Lower leg skin (tissue), 4 donors: ENCODE measurements around the gene BLM. TPM values are rescaled to one million over a fixed set of nuclear protein-coding genes. Genes with fewer than 3 reads are reported as not detected.

ENCODE experiments used
- DNase-seq, 2 donors: peaks; one replicate each; pipeline ENCODE4 v3.0.0-alpha.2; 2019; ENCODE audit warnings: low spot score in 2 of 2
- H3K4me3 ChIP-seq: fragments of 200-600 bp; sonication (generic); 2 replicates; pipeline ENCODE4 v1.5.1; 2017; ENCODE audit warnings: mild to moderate bottlenecking, low read depth; ENCODE audit not compliant: poor library complexity, severe bottlenecking
- POLR2A ChIP-seq, 2 donors: fragments of 450-650 bp; IDR thresholded peaks; one replicate each; pipeline ENCODE4 v1.6.1; 2016 to 2017; ENCODE audit warnings: antibody characterized with exemption in 2 of 2, mild to moderate bottlenecking in 1 of 2, moderate library complexity in 1 of 2
- WGBS, 2 donors: methylation state at CpG; one replicate each; pipeline ENCODE4 v1.1.5; 2018; 5-methylcytosine and 5-hydroxymethylcytosine counted together
- intact Hi-C: fragments of 100-400 bp; cut with DNase I; formaldehyde crosslinking; loops from one replicate; pipeline ENCODE4 v1.15.0; 2023; ENCODE audit warnings: low total_unique reads
- total RNA-seq, 4 donors: library from RNA; depleted of rRNA; stranded (reverse); fragments of >200 nt; gene quantifications; one replicate each; pipeline ENCODE4 v1.1.0, GENCODE V29; 2016
- TF ChIP-seq, protein P1 (sequence below), 3 donors: fragments of 450-650 bp; IDR thresholded peaks; one replicate each; pipeline ENCODE4 v1.5.1; 2016; ENCODE audit warnings: antibody characterized with exemption in 3 of 3, mild to moderate bottlenecking in 3 of 3, moderate library complexity in 2 of 3

BLM gene
- total RNA-seq, 4 donors from 2014 or later: 0.30 to 2.0 (median 0.45) TPM

- no peak overlapping the region for H3K4me3 ChIP-seq
- WGBS, 2 donors: 79 to 90% methylated on average over 7 of the region's 7 CpGs
- DNase-seq: no peak
- intact Hi-C loops: no loop called here
- TF ChIP-seq, protein P1, sequence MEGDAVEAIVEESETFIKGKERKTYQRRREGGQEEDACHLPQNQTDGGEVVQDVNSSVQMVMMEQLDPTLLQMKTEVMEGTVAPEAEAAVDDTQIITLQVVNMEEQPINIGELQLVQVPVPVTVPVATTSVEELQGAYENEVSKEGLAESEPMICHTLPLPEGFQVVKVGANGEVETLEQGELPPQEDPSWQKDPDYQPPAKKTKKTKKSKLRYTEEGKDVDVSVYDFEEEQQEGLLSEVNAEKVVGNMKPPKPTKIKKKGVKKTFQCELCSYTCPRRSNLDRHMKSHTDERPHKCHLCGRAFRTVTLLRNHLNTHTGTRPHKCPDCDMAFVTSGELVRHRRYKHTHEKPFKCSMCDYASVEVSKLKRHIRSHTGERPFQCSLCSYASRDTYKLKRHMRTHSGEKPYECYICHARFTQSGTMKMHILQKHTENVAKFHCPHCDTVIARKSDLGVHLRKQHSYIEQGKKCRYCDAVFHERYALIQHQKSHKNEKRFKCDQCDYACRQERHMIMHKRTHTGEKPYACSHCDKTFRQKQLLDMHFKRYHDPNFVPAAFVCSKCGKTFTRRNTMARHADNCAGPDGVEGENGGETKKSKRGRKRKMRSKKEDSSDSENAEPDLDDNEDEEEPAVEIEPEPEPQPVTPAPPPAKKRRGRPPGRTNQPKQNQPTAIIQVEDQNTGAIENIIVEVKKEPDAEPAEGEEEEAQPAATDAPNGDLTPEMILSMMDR (IDR thresholded peaks at IDR 0.05): no peak
- TF ChIP-seq POLR2A (IDR thresholded peaks at IDR 0.05): no peak
These were observed 33.0 kb downstream of the BLM start for GRCh38 chr15:90750186-90750585.

DNA sequence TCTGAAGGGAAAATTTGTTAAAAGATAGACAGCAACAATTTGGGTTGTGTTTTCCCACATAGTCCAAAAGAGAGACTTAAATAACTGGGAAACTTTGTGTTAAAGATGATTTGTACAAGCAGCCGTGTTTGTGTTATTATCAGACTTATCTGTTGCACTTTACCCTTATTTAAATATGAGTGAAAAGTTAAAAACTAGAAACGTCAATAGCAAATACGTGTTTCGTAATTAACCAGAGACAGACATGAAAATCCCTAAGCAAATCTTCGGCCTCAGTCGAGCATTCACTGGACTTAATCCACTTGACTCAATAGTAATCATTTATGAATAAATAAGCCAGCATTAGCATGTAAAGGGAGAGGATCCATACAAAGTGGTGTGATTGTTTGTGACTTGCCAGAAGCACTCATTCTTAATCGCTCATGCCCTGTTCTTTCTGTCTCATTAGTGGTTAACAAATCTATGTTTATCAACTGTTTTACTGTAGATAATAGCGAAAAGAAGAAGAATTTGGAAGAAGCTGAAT is 34.2 kb downstream of the BLM start:
- no peak overlapping the region for H3K4me3 ChIP-seq
- TF ChIP-seq POLR2A (IDR thresholded peaks at IDR 0.05): no peak
- TF ChIP-seq, protein P1 (IDR thresholded peaks at IDR 0.05): no peak
- 94% methylated on average over 8 of the region's 8 CpGs for WGBS, 2 donors
- no peak for DNase-seq
- intact Hi-C loops: no loop called here

DNA sequence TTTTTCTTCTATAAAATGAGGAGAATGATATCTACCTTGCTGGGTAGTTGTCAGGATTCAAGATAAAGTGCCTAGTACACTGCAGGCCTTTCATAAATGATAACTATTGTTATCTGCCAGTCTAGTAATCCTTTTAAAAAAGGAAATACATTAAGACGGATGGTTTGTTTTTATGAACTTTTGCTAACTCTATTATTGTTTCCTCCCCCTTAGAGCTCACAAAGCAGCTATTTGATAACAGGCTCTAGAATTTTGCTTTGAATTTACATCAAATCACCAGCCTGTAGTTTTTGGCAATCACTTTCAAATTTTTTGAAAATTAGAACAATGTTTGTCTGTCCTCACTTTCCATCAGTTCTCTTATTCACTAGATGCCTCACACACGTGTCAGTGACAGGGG is 39.8 kb downstream of the BLM start:
- no peak for TF ChIP-seq POLR2A (IDR thresholded peaks at IDR 0.05)
- TF ChIP-seq, protein P1 (IDR thresholded peaks at IDR 0.05): no peak
- 77 to 78% methylated on average over 2 of the region's 2 CpGs for WGBS, 2 donors
- DNase-seq: no peak
- intact Hi-C loops: no loop called here
- H3K4me3 ChIP-seq: no peak overlapping the region

- intact Hi-C loops: no loop called here
- 89 to 90% methylated on average over 1 of the region's 1 CpG for WGBS, 2 donors
- no peak for TF ChIP-seq POLR2A (IDR thresholded peaks at IDR 0.05)
- TF ChIP-seq, protein P1 (IDR thresholded peaks at IDR 0.05): no peak
- DNase-seq: no peak
- H3K4me3 ChIP-seq: no peak overlapping the region
These were observed 40.3 kb downstream of the BLM start for GRCh38 chr15:90757461-90757860.

DNA sequence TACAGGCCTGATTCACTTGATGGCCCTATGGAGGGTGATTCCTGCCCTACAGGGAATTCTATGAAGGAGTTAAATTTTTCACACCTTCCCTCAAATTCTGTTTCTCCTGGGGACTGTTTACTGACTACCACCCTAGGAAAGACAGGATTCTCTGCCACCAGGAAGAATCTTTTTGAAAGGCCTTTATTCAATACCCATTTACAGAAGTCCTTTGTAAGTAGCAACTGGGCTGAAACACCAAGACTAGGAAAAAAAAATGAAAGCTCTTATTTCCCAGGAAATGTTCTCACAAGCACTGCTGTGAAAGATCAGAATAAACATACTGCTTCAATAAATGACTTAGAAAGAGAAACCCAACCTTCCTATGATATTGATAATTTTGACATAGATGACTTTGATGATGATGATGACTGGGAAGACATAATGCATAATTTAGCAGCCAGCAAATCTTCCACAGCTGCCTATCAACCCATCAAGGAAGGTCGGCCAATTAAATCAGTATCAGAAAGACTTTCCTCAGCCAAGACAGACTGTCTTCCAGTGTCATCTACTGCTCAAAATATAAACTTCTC is 43.6 kb downstream of the BLM start:
- H3K4me3 ChIP-seq: no peak overlapping the region
- TF ChIP-seq, protein P1 (IDR thresholded peaks at IDR 0.05): no peak
- no peak for TF ChIP-seq POLR2A (IDR thresholded peaks at IDR 0.05)
- WGBS, 2 donors: 71 to 72% methylated on average over 1 of the region's 1 CpG
- no peak for DNase-seq
- intact Hi-C loops: no loop called here

DNA sequence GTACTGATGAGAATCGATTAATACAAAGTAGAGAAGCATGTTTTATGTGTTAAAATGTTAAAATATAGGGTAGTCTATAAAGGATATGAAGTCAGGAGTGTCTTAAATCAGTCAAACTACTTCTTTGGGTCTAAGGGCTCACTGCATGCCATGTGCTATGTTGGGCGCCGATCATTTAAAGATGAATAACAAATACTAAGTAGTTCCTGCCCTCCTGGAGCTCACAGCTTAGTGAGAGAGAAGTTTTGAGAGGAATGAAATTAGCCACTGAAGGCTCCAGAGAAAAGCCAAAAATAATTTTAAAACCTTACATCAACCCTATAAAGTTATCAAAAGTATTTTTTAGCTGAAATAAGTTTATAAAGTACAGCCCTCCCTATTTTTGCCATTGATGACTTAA is 44.5 kb downstream of the BLM start:
- no peak overlapping the region for H3K4me3 ChIP-seq
- no peak for TF ChIP-seq POLR2A (IDR thresholded peaks at IDR 0.05)
- TF ChIP-seq, protein P1 (IDR thresholded peaks at IDR 0.05): no peak
- DNase-seq: no peak
- 77 to 81% methylated on average over 3 of the region's 3 CpGs for WGBS, 2 donors
- intact Hi-C loops: no loop called here
